Fibroblast of villous mesenchyme (primary cell): ENCODE measurements around the gene ZNF280D. TPM values are rescaled to one million over a fixed set of nuclear protein-coding genes. Genes with fewer than 3 reads are reported as not detected.

ENCODE experiments used
- DNase-seq: peaks from one replicate; pipeline ENCODE4 v3.0.0-alpha.2; 2010; ENCODE audit warnings: low read depth
- H3K4me3 ChIP-seq: 2 replicates; pipeline ENCODE4 v1.5.1; 2011; ENCODE audit warnings: low read depth, mild to moderate bottlenecking, low read length
- CTCF ChIP-seq: IDR thresholded peaks from 2 replicates; pipeline ENCODE4 v1.5.1; 2012; ENCODE audit warnings: low read depth, mild to moderate bottlenecking, low read length; ENCODE audit not compliant: insufficient read depth
- total RNA-seq: library from RNA; depleted of rRNA; stranded (reverse); fragments of >200 nt; gene quantifications from 2 replicates; pipeline ENCODE4 v1.2.3, GENCODE V29; 2012

ZNF280D gene
- total RNA-seq, 1 donor: 51.8 TPM

- no peak overlapping the region for H3K4me3 ChIP-seq
- DNase-seq: no peak
- TF ChIP-seq CTCF: no peak
Observed at GRCh38 chr15:56698270-56698669, 35.0 kb downstream of the ZNF280D start.

GRCh38 chr15:56693761-56694160 is 39.5 kb downstream of the ZNF280D start:
- peak; percentile 38 for DNase-seq
- TF ChIP-seq CTCF: no peak

GRCh38 chr15:56690733-56691132 is 42.6 kb downstream of the ZNF280D start:
- no peak overlapping the region for H3K4me3 ChIP-seq
- TF ChIP-seq CTCF: no peak
- no peak for DNase-seq

More at GRCh38 chr15:56693761-56694160, 39.5 kb downstream of the ZNF280D start:
- H3K4me3 ChIP-seq: no peak overlapping the region

GRCh38 chr15:56683908-56684307 is 49.4 kb downstream of the ZNF280D start:
- no peak for TF ChIP-seq CTCF
- DNase-seq: no peak
- H3K4me3 ChIP-seq: no peak overlapping the region

- H3K4me3 ChIP-seq: no peak overlapping the region
- no peak for TF ChIP-seq CTCF
- no peak for DNase-seq
Observed at GRCh38 chr15:56681113-56681512, 52.2 kb downstream of the ZNF280D start.

GRCh38 chr15:56679225-56679624 is 54.1 kb downstream of the ZNF280D start:
- no peak overlapping the region for H3K4me3 ChIP-seq
- DNase-seq: no peak
- TF ChIP-seq CTCF: no peak

GRCh38 chr15:56678571-56678970 is 54.7 kb downstream of the ZNF280D start:
- no peak for TF ChIP-seq CTCF
- DNase-seq: no peak

More at GRCh38 chr15:56678571-56678970, 54.7 kb downstream of the ZNF280D start:
- no peak overlapping the region for H3K4me3 ChIP-seq
